Activated naive CD8-positive, alpha-beta T cell treated with anti-CD3 and anti-CD28 coated beads for 36 hours (primary cell): ENCODE data around the gene PALLD. TPM values are rescaled to one million over a fixed set of nuclear protein-coding genes. Genes with fewer than 3 reads are reported as not detected.

Experiments used
- DNase-seq: peaks from one replicate; pipeline ENCODE4 v3.0.0; 2021
- H3K27ac Mint-ChIP-seq: one replicate; pipeline ENCODE4 v1.8.0; 2022; ENCODE audit warnings: mild to moderate bottlenecking, moderate library complexity, mixed read lengths
- H3K27me3 Mint-ChIP-seq: one replicate; pipeline ENCODE4 v1.8.0; 2022; ENCODE audit warnings: mild to moderate bottlenecking, mixed read lengths
- H3K36me3 Mint-ChIP-seq: one replicate; pipeline ENCODE4 v1.8.0; 2021; ENCODE audit warnings: mild to moderate bottlenecking, mixed read lengths
- H3K4me1 Mint-ChIP-seq: one replicate; pipeline ENCODE4 v1.8.0; 2021; ENCODE audit warnings: mixed read lengths
- H3K4me3 Mint-ChIP-seq: one replicate; pipeline ENCODE4 v1.8.0; 2022; ENCODE audit warnings: mild to moderate bottlenecking, moderate library complexity, mixed read lengths
- H3K9me3 Mint-ChIP-seq: one replicate; pipeline ENCODE4 v1.8.0; 2022; ENCODE audit warnings: mixed read lengths
- total RNA-seq, 2 experiments: library from RNA; stranded (reverse); gene quantifications; one replicate each; pipeline ENCODE4 v1.2.3, GENCODE V29; 2021

Gene PALLD
- total RNA-seq, 2 experiments from 2014 or later: 0.41 to 0.94 TPM

GRCh38 chr4:168757500-168757899, 260.6 kb downstream of the PALLD start:
- Mint-ChIP-seq H3K36me3 (no peaks in the 10 kb centered on the region), H3K27ac (no peak overlapping the region), H3K9me3 (no peaks in the 10 kb centered on the region), H3K4me1 (peaks cover 4% of the 10 kb centered on the region), H3K27me3 (peaks cover 4% of the 10 kb centered on the region), H3K4me3 (no peak overlapping the region)
- no peak for DNase-seq

- Mint-ChIP-seq H3K4me3 (no peak overlapping the region), H3K27ac (no peak overlapping the region), H3K4me1 (peaks cover 4% of the 10 kb centered on the region), H3K9me3 (no peaks in the 10 kb centered on the region), H3K36me3 (no peaks in the 10 kb centered on the region), H3K27me3 (peaks cover 4% of the 10 kb centered on the region)
- DNase-seq: no peak
These were observed 261.6 kb downstream of the PALLD start for GRCh38 chr4:168758351-168758876.

GRCh38 chr4:168759321-168759720, 262.5 kb downstream of the PALLD start:
- Mint-ChIP-seq H3K27ac (no peak overlapping the region), H3K9me3 (no peaks in the 10 kb centered on the region), H3K4me3 (no peak overlapping the region), H3K36me3 (no peaks in the 10 kb centered on the region), H3K27me3 (peaks cover 4% of the 10 kb centered on the region), H3K4me1 (peaks cover 4% of the 10 kb centered on the region)
- DNase-seq: no peak

- Mint-ChIP-seq H3K4me3 (no peak overlapping the region), H3K9me3 (no peaks in the 10 kb centered on the region), H3K4me1 (peaks cover 4% of the 10 kb centered on the region), H3K27me3 (peaks cover 4% of the 10 kb centered on the region), H3K36me3 (no peaks in the 10 kb centered on the region), H3K27ac (no peak overlapping the region)
- DNase-seq: no peak
These were observed 263.2 kb downstream of the PALLD start for GRCh38 chr4:168759959-168760527.

GRCh38 chr4:168761066-168761465, 264.2 kb downstream of the PALLD start:
- Mint-ChIP-seq H3K36me3 (no peaks in the 10 kb centered on the region), H3K27me3 (peaks cover 4% of the 10 kb centered on the region), H3K27ac (no peak overlapping the region), H3K4me1 (peaks cover 4% of the 10 kb centered on the region), H3K9me3 (no peaks in the 10 kb centered on the region), H3K4me3 (no peak overlapping the region)
- DNase-seq: no peak

- H3K27me3 Mint-ChIP-seq: peaks cover 4% of the 10 kb centered on the region
- no peaks in the 10 kb centered on the region for H3K4me1 Mint-ChIP-seq
- H3K9me3 Mint-ChIP-seq: no peaks in the 10 kb centered on the region
- DNase-seq: no peak
- H3K36me3 Mint-ChIP-seq: no peaks in the 10 kb centered on the region
- no peak overlapping the region for H3K27ac Mint-ChIP-seq
- H3K4me3 Mint-ChIP-seq: no peak overlapping the region
These were observed 268.5 kb downstream of the PALLD start for GRCh38 chr4:168765322-168765721.

GRCh38 chr4:168765726-168766125, 268.9 kb downstream of the PALLD start:
- DNase-seq: no peak
- Mint-ChIP-seq H3K27me3 (peaks cover 4% of the 10 kb centered on the region), H3K9me3 (no peaks in the 10 kb centered on the region), H3K36me3 (no peaks in the 10 kb centered on the region), H3K4me3 (no peak overlapping the region), H3K4me1 (no peaks in the 10 kb centered on the region), H3K27ac (no peak overlapping the region)

GRCh38 chr4:168766604-168767316, 269.9 kb downstream of the PALLD start:
- no peaks in the 10 kb centered on the region for H3K36me3 Mint-ChIP-seq
- no peaks in the 10 kb centered on the region for H3K4me1 Mint-ChIP-seq
- no peaks in the 10 kb centered on the region for H3K9me3 Mint-ChIP-seq
- no peak for DNase-seq
- no peaks in the 10 kb centered on the region for H3K27me3 Mint-ChIP-seq
- H3K27ac Mint-ChIP-seq: no peak overlapping the region
- H3K4me3 Mint-ChIP-seq: no peak overlapping the region

GRCh38 chr4:168769416-168769815, 272.6 kb downstream of the PALLD start:
- H3K9me3 Mint-ChIP-seq: no peaks in the 10 kb centered on the region
- peaks cover 7% of the 10 kb centered on the region for H3K27me3 Mint-ChIP-seq

GRCh38 chr4:168769837-168770236, 273.0 kb downstream of the PALLD start:
- no peaks in the 10 kb centered on the region for H3K36me3 Mint-ChIP-seq
- no peak overlapping the region for H3K4me3 Mint-ChIP-seq
- H3K27ac Mint-ChIP-seq: no peak overlapping the region
- no peaks in the 10 kb centered on the region for H3K9me3 Mint-ChIP-seq
- peaks cover 7% of the 10 kb centered on the region for H3K27me3 Mint-ChIP-seq
- no peak for DNase-seq
- no peaks in the 10 kb centered on the region for H3K4me1 Mint-ChIP-seq

More at GRCh38 chr4:168769416-168769815, 272.6 kb downstream of the PALLD start:
- DNase-seq: no peak
- Mint-ChIP-seq H3K4me3 (no peak overlapping the region), H3K4me1 (no peaks in the 10 kb centered on the region), H3K27ac (no peak overlapping the region), H3K36me3 (no peaks in the 10 kb centered on the region)

GRCh38 chr4:168771251-168771650, 274.4 kb downstream of the PALLD start:
- Mint-ChIP-seq H3K4me1 (no peaks in the 10 kb centered on the region), H3K9me3 (peaks cover 3% of the 10 kb centered on the region), H3K27ac (no peak overlapping the region), H3K36me3 (no peaks in the 10 kb centered on the region), H3K27me3 (peaks cover 13% of the 10 kb centered on the region), H3K4me3 (no peak overlapping the region)
- no peak for DNase-seq

- no peak overlapping the region for H3K4me3 Mint-ChIP-seq
- no peaks in the 10 kb centered on the region for H3K36me3 Mint-ChIP-seq
- peaks cover 20% of the 10 kb centered on the region for H3K27me3 Mint-ChIP-seq
- no peaks in the 10 kb centered on the region for H3K4me1 Mint-ChIP-seq
- peaks cover 8% of the 10 kb centered on the region for H3K9me3 Mint-ChIP-seq
- no peak for DNase-seq
- no peak overlapping the region for H3K27ac Mint-ChIP-seq
These were observed 276.7 kb downstream of the PALLD start for GRCh38 chr4:168773388-168774195.

GRCh38 chr4:168776382-168776781, 279.5 kb downstream of the PALLD start:
- H3K4me3 Mint-ChIP-seq: no peak overlapping the region
- no peak overlapping the region for H3K27ac Mint-ChIP-seq
- no peaks in the 10 kb centered on the region for H3K36me3 Mint-ChIP-seq
- no peak for DNase-seq
- H3K27me3 Mint-ChIP-seq: peaks cover 23% of the 10 kb centered on the region
- peaks cover 8% of the 10 kb centered on the region for H3K9me3 Mint-ChIP-seq
- H3K4me1 Mint-ChIP-seq: no peaks in the 10 kb centered on the region

GRCh38 chr4:168777277-168777965, 280.6 kb downstream of the PALLD start:
- H3K4me3 Mint-ChIP-seq: no peak overlapping the region
- no peak for DNase-seq
- no peaks in the 10 kb centered on the region for H3K4me1 Mint-ChIP-seq
- H3K27ac Mint-ChIP-seq: no peak overlapping the region
- H3K36me3 Mint-ChIP-seq: no peaks in the 10 kb centered on the region
- H3K27me3 Mint-ChIP-seq: peaks cover 21% of the 10 kb centered on the region
- peaks cover 8% of the 10 kb centered on the region for H3K9me3 Mint-ChIP-seq

- no peaks in the 10 kb centered on the region for H3K36me3 Mint-ChIP-seq
- no peak overlapping the region for H3K4me3 Mint-ChIP-seq
- H3K4me1 Mint-ChIP-seq: no peaks in the 10 kb centered on the region
- DNase-seq: no peak
- H3K27me3 Mint-ChIP-seq: peaks cover 14% of the 10 kb centered on the region
- peaks cover 4% of the 10 kb centered on the region for H3K9me3 Mint-ChIP-seq
- no peak overlapping the region for H3K27ac Mint-ChIP-seq
These were observed 284.5 kb downstream of the PALLD start for GRCh38 chr4:168781341-168781740.
